CD14-positive monocyte (primary cell): ENCODE measurements around the gene PSMD1. TPM values are rescaled to one million over a fixed set of nuclear protein-coding genes. Genes with fewer than 3 reads are reported as not detected.

Experiments
- DNase-seq, 3 donors: peaks; one replicate each; pipeline ENCODE4 v3.0.0-alpha.2; 2011 to 2022
- H2AFZ ChIP-seq: 2 replicates; pipeline ENCODE4 v1.6.0; 2012; ENCODE audit warnings: mild to moderate bottlenecking, low read depth, low read length, inconsistent platforms; ENCODE audit not compliant: insufficient read depth, poor library complexity, severe bottlenecking
- H3K27ac ChIP-seq, 2 donors: 1 replicate in 1 of 2; 2 replicates in 1 of 2; pipeline ENCODE4 v1.5.1; 2012 to 2013; ENCODE audit warnings: low read length in 2 of 2, control low read depth in 1 of 2, inconsistent platforms in 1 of 2, low read depth in 1 of 2, mild to moderate bottlenecking in 1 of 2
- H3K27me3 ChIP-seq, 2 donors: one replicate each; pipeline versions ENCODE4 v1.6.0 to v1.6.1; 2011 to 2013; ENCODE audit warnings: low read length in 2 of 2; ENCODE audit not compliant: control insufficient read depth in 2 of 2, insufficient read depth in 2 of 2
- H3K36me3 ChIP-seq, 2 donors: replicated peaks in 1 of 2; 1 replicate in 1 of 2; 2 replicates in 1 of 2; pipeline versions ENCODE4 v1.5.1 to v1.6.1; 2012 to 2013; ENCODE audit warnings: low read length in 2 of 2, control low read depth in 1 of 2, inconsistent platforms in 1 of 2, mild to moderate bottlenecking in 1 of 2; ENCODE audit not compliant: insufficient read depth in 2 of 2, control insufficient read depth in 1 of 2
- H3K4me1 ChIP-seq, 2 donors: 1 replicate in 1 of 2; 2 replicates in 1 of 2; pipeline versions ENCODE4 v1.5.1 to v1.6.1; 2012 to 2013; ENCODE audit warnings: low read length in 2 of 2, control low read depth in 1 of 2, inconsistent platforms in 1 of 2, mild to moderate bottlenecking in 1 of 2, moderate library complexity in 1 of 2; ENCODE audit not compliant: insufficient read depth in 2 of 2, control insufficient read depth in 1 of 2
- H3K4me2 ChIP-seq: replicated peaks from 2 replicates; pipeline ENCODE3; 2012; ENCODE audit warnings: low read length, moderate library complexity, mild to moderate bottlenecking; ENCODE audit not compliant: poor library complexity, severe bottlenecking; ENCODE audit errors: extremely low read depth
- H3K4me3 ChIP-seq, 3 experiments: fragments of 200-600 bp in 1 of 3; sonication (generic) in 1 of 3; replicated peaks in 1 of 3; 1 replicate in 2 of 3; 2 replicates in 1 of 3; pipeline ENCODE4 v1.5.1; 2011 to 2013; ENCODE audit warnings: low read length in 3 of 3, mild to moderate bottlenecking in 3 of 3, control low read depth in 2 of 3, low read depth in 2 of 3, inconsistent platforms in 1 of 3, moderate library complexity in 1 of 3
- H3K79me2 ChIP-seq: 2 replicates; pipeline ENCODE4 v1.6.0; 2012; ENCODE audit warnings: mild to moderate bottlenecking, control low read depth, inconsistent platforms, low read length, moderate library complexity; ENCODE audit not compliant: insufficient read depth
- H3K9ac ChIP-seq: 2 replicates; pipeline ENCODE4 v1.6.0; 2017; ENCODE audit warnings: low read length, mild to moderate bottlenecking; ENCODE audit not compliant: insufficient read depth, poor library complexity, severe bottlenecking
- H3K9me3 ChIP-seq, 2 donors: replicated peaks in 1 of 2; 1 replicate in 1 of 2; 2 replicates in 1 of 2; pipeline versions ENCODE4 v1.5.1 to v1.6.1; 2012 to 2013; ENCODE audit warnings: low read length in 2 of 2, control low read depth in 1 of 2; ENCODE audit not compliant: control insufficient read depth in 1 of 2, insufficient read depth in 1 of 2
- H4K20me1 ChIP-seq: 2 replicates; pipeline ENCODE4 v1.6.0; 2012; ENCODE audit warnings: mild to moderate bottlenecking, low read length, control low read depth, moderate library complexity; ENCODE audit not compliant: insufficient read depth
- H3K27ac Mint-ChIP-seq, 7 donors: one replicate each; pipeline ENCODE4 v1.8.0; 2020; ENCODE audit warnings: mild to moderate bottlenecking in 7 of 7, mixed read lengths in 7 of 7, moderate library complexity in 6 of 7, inconsistent platforms in 2 of 7
- H3K27me3 Mint-ChIP-seq, 3 donors: one replicate each; pipeline ENCODE4 v1.8.0; 2021 to 2022; ENCODE audit warnings: low read depth in 3 of 3, mild to moderate bottlenecking in 3 of 3, mixed read lengths in 3 of 3, moderate library complexity in 3 of 3, inconsistent platforms in 1 of 3
- H3K36me3 Mint-ChIP-seq, 2 donors: one replicate each; pipeline ENCODE4 v1.8.0; 2020; ENCODE audit warnings: mixed read lengths in 2 of 2, inconsistent platforms in 1 of 2, mild to moderate bottlenecking in 1 of 2
- H3K4me1 Mint-ChIP-seq: one replicate; pipeline ENCODE4 v1.8.0; 2020; ENCODE audit warnings: mild to moderate bottlenecking, mixed read lengths
- H3K4me3 Mint-ChIP-seq, 2 donors: one replicate each; pipeline ENCODE4 v1.8.0; 2020; ENCODE audit warnings: mild to moderate bottlenecking in 2 of 2, mixed read lengths in 2 of 2, moderate library complexity in 1 of 2
- H3K9me3 Mint-ChIP-seq, 7 donors: one replicate each; pipeline ENCODE4 v1.8.0; 2020 to 2022; ENCODE audit warnings: mixed read lengths in 7 of 7, mild to moderate bottlenecking in 6 of 7, moderate library complexity in 6 of 7, inconsistent platforms in 2 of 7
- CTCF ChIP-seq: fragments of 200-600 bp; IDR thresholded peaks from one replicate; pipeline ENCODE4 v1.8.0; 2022; ENCODE audit warnings: antibody characterized with exemption, mild to moderate bottlenecking
- WGBS: methylation state at CpG from one replicate; pipeline ENCODE4 v1.1.5; 2013; ENCODE audit warnings: missing lambda C conversion rate; ENCODE audit not compliant: insufficient coverage; 5-methylcytosine and 5-hydroxymethylcytosine counted together
- intact Hi-C, 2 donors: fragments of 100-400 bp; cut with micrococcal nuclease; formaldehyde crosslinking; loops; one replicate each; pipeline versions ENCODE4 v1.15.0 to v1.15.1; 2023
- polyA plus RNA-seq, 3 donors: library from polyadenylated mRNA; depleted of rRNA in 1 of 3; unstranded in 2 of 3; stranded (reverse) in 1 of 3; fragments of 300-500 nt in 2 of 3; fragments of >200 nt in 1 of 3; fragmentation: Illumina TruSeq in 2 of 3; gene quantifications; 1 replicate in 2 of 3; 2 replicates in 1 of 3; pipeline ENCODE4 v1.2.3, GENCODE V29; 2012 to 2021

The PSMD1 gene
- polyA plus RNA-seq, 3 donors, result 23.5 to 53.9 (median 37.7) TPM

GRCh38 chr2:231186325-231186724 is 129.7 kb downstream of the PSMD1 start:
- Histone ChIP-seq H3K27ac (no peak overlapping the region), H3K9me3 (no peaks in the 10 kb centered on the region), H3K4me3 (no peak overlapping the region), H3K4me1 (peaks cover 21 to 22% of the 10 kb centered on the region in 2 donors), H3K36me3 (no peaks in the 10 kb centered on the region), H3K4me2 (no peak overlapping the region), H3K9ac (no peak overlapping the region), H3K27me3 (peaks cover 0 to 13% of the 10 kb centered on the region in 2 donors), H3K79me2 (no peaks in the 10 kb centered on the region), H2AFZ (no peak overlapping the region), H4K20me1 (no peaks in the 10 kb centered on the region)
- WGBS, result 79% methylated on average over 5 of the region's 7 CpGs
- H3K4me3 Mint-ChIP-seq, result no peak overlapping the region
- H3K27me3 Mint-ChIP-seq, result peaks cover 15 to 22% (median 18%) of the 10 kb centered on the region in 3 donors
- DNase-seq, result no peak
- no peak for TF ChIP-seq CTCF
- peaks cover 0 to 2% (median 0%) of the 10 kb centered on the region in 7 donors for H3K9me3 Mint-ChIP-seq
- peaks cover 24% of the 10 kb centered on the region for H3K4me1 Mint-ChIP-seq
- peaks cover 0 to 2% of the 10 kb centered on the region in 2 donors for H3K36me3 Mint-ChIP-seq
- H3K27ac Mint-ChIP-seq, result no peak overlapping the region
- intact Hi-C loops, result no loop called here

GRCh38 chr2:231187736-231188505 is 131.3 kb downstream of the PSMD1 start:
- H3K4me3 ChIP-seq, result no peak overlapping the region
- H3K36me3 ChIP-seq, result no peaks in the 10 kb centered on the region
- peaks cover 24 to 26% (median 24%) of the 10 kb centered on the region in 3 donors for H3K27me3 Mint-ChIP-seq
- no peak overlapping the region for H3K4me2 ChIP-seq
- H3K9ac ChIP-seq, result no peak overlapping the region
- H3K4me3 Mint-ChIP-seq, result no peak overlapping the region
- no peaks in the 10 kb centered on the region for H3K9me3 ChIP-seq
- H3K4me1 ChIP-seq, result peaks cover 5 to 6% of the 10 kb centered on the region in 2 donors
- H4K20me1 ChIP-seq, result no peaks in the 10 kb centered on the region
- H3K4me1 Mint-ChIP-seq, result peaks cover 8% of the 10 kb centered on the region
- H3K36me3 Mint-ChIP-seq, result peaks cover 0 to 2% of the 10 kb centered on the region in 2 donors
- peaks cover 0 to 13% of the 10 kb centered on the region in 2 donors for H3K27me3 ChIP-seq
- 69% methylated on average over 3 of the region's 18 CpGs for WGBS
- H3K79me2 ChIP-seq, result no peaks in the 10 kb centered on the region
- no peak overlapping the region for H2AFZ ChIP-seq
- H3K27ac Mint-ChIP-seq, result no peak overlapping the region
- DNase-seq, result no peak
- no peak overlapping the region for H3K27ac ChIP-seq
- no peak for TF ChIP-seq CTCF
- H3K9me3 Mint-ChIP-seq, result peaks cover 0 to under 1% (median 0%) of the 10 kb centered on the region in 7 donors
- intact Hi-C loops, result no loop called here
